HepG2 (cell line): Measurements from ENCODE around the gene DNAJA1. TPM values are rescaled to one million over a fixed set of nuclear protein-coding genes. Genes with fewer than 3 reads are reported as not detected.

Source experiments
- CBX2 ChIP-seq, 2 experiments: fragments of 200-600 bp in 1 of 2; sonication (generic); formaldehyde crosslinking in 1 of 2; IDR thresholded peaks; 2 replicates each; pipeline versions ENCODE4 v1.7.0 to v1.8.1; 2018 to 2022; ENCODE audit warnings: low read depth in 2 of 2, low read length in 1 of 2, mild to moderate bottlenecking in 1 of 2, missing genetic modification reagents in 1 of 2
- CENPX ChIP-seq: sonication (generic); formaldehyde crosslinking; IDR thresholded peaks from 2 replicates; pipeline ENCODE4 v1.9.0; 2021; ENCODE audit warnings: mild to moderate bottlenecking, missing genetic modification reagents, moderate library complexity
- GATAD1 ChIP-seq: IDR thresholded peaks from 2 replicates; pipeline ENCODE4 v1.6.1; 2016; ENCODE audit warnings: missing genetic modification reagents, missing compliant biosample characterization
- GMEB2 ChIP-seq: IDR thresholded peaks from 2 replicates; pipeline ENCODE4 v1.6.1; 2016; ENCODE audit warnings: missing biosample characterization, missing genetic modification reagents, low read depth
- KAT7 ChIP-seq: IDR thresholded peaks from 2 replicates; pipeline ENCODE4 v1.6.1; 2018; ENCODE audit warnings: borderline replicate concordance, missing compliant biosample characterization
- SOX6 ChIP-seq, 2 experiments: fragments of 450-650 bp in 1 of 2; sonication (generic) in 1 of 2; formaldehyde crosslinking in 1 of 2; IDR thresholded peaks; 2 replicates each; pipeline versions ENCODE4 v1.4.0 to v1.6.1; 2017 to 2020; ENCODE audit warnings: antibody characterized with exemption in 1 of 2, mild to moderate bottlenecking in 1 of 2, missing genetic modification reagents in 1 of 2
- ZBTB40 ChIP-seq, 2 experiments: fragments of 450-650 bp in 1 of 2; sonication (generic) in 1 of 2; formaldehyde crosslinking in 1 of 2; IDR thresholded peaks; 2 replicates each; pipeline versions ENCODE4 v1.6.1 to v1.8.0; 2016 to 2022; ENCODE audit warnings: antibody characterized with exemption in 1 of 2, mild to moderate bottlenecking in 1 of 2, missing genetic modification reagents in 1 of 2
- ZNF136 ChIP-seq: sonication (generic); formaldehyde crosslinking; IDR thresholded peaks from 2 replicates; pipeline ENCODE4 v1.8.1; 2022; ENCODE audit warnings: low read depth, mild to moderate bottlenecking, moderate library complexity, missing genetic modification reagents
- ZNF431 ChIP-seq: sonication (generic); formaldehyde crosslinking; IDR thresholded peaks from 2 replicates; pipeline ENCODE4 v1.9.0; 2022; ENCODE audit warnings: missing genetic modification reagents, low read depth, mild to moderate bottlenecking, borderline replicate concordance
- ZNF589 ChIP-seq: sonication (generic); formaldehyde crosslinking; conservative IDR thresholded peaks from 2 replicates; pipeline ENCODE4 v1.8.0; 2022; ENCODE audit warnings: mild to moderate bottlenecking, moderate library complexity, missing genetic modification reagents
- polyA plus RNA-seq, 8 experiments: library from polyadenylated mRNA; depleted of rRNA in 3 of 8; stranded (reverse) in 7 of 8; unstranded in 1 of 8; fragments of >200 nt; fragmentation: Illumina TruSeq in 4 of 8; extraction: Trizol in 4 of 8; gene quantifications; 2 replicates each; pipeline versions ENCODE4 v1.2.1 to v1.2.3, GENCODE V29; 2011 to 2016; ENCODE audit warnings: low read depth in 4 of 8, missing spikeins in 1 of 8, mixed read lengths in 1 of 8; ENCODE audit not compliant: insufficient read depth in 1 of 8
- total RNA-seq, 5 experiments: library from RNA; depleted of rRNA; stranded (reverse); fragments of >200 nt; fragmentation: Illumina TruSeq; extraction: Trizol; gene quantifications; 2 replicates each; pipeline ENCODE4 v1.2.3, GENCODE V29; 2016; ENCODE audit warnings: low read depth in 1 of 5

The DNAJA1 gene
- total and polyA plus RNA-seq, 2 of the 13 experiments (the other 11 are each of a cell fraction or from before 2014, with no cell fraction given): 95.9 to 306 TPM

GRCh38 chr9:33076046-33077004 lies 51.3 kb downstream of the DNAJA1 start, which contains the start of gene SMU1 (continued):
- TF ChIP-seq GMEB2 (CRISPR knock-in tag) (no peak), ZBTB40 (IDR thresholded peaks at IDR 0.05) (peak; percentile 55; the same call in 1 of the 2 replicates), ZBTB40 (CRISPR knock-in tag; IDR thresholded peaks at IDR 0.05) (peak; percentile 79), CBX2 (IDR thresholded peaks at IDR 0.05; ENCODE audit: low read depth, low read length) (no peak), CBX2 (CRISPR knock-in tag; IDR thresholded peaks at IDR 0.05; ENCODE audit: low read depth) (no peak), SOX6 (IDR thresholded peaks at IDR 0.05) (no peak), SOX6 (CRISPR knock-in tag; IDR thresholded peaks at IDR 0.05) (peak; percentile 70), KAT7 (CRISPR knock-in tag) (peak; percentile 85; the same call in 1 of the 2 replicates), GATAD1 (CRISPR knock-in tag) (peak; percentile 99), ZNF589 (CRISPR knock-in tag) (0 out of 2 replicates have a peak, but pooled peaks have one; percentile 19), ZNF136 (CRISPR knock-in tag) (no peak), CENPX (CRISPR knock-in tag) (no peak), ZNF431 (CRISPR knock-in tag) (no peak)
